NT2/D1 (cell line): ENCODE measurements around the gene GGACT.

Experiments used
- SUZ12 ChIP-seq: IDR thresholded peaks from 2 replicates; pipeline ENCODE4 v1.6.1; 2011; ENCODE audit not compliant: insufficient read length, insufficient read depth; ENCODE audit errors: extremely low read depth
- YY1 ChIP-seq: IDR thresholded peaks from 2 replicates; pipeline ENCODE4 v1.6.1; 2011; ENCODE audit not compliant: insufficient read length, insufficient read depth
- ZNF274 ChIP-seq: IDR thresholded peaks from 2 replicates; pipeline ENCODE4 v1.6.1; 2011; ENCODE audit warnings: mild to moderate bottlenecking, low read depth, low read length

DNA sequence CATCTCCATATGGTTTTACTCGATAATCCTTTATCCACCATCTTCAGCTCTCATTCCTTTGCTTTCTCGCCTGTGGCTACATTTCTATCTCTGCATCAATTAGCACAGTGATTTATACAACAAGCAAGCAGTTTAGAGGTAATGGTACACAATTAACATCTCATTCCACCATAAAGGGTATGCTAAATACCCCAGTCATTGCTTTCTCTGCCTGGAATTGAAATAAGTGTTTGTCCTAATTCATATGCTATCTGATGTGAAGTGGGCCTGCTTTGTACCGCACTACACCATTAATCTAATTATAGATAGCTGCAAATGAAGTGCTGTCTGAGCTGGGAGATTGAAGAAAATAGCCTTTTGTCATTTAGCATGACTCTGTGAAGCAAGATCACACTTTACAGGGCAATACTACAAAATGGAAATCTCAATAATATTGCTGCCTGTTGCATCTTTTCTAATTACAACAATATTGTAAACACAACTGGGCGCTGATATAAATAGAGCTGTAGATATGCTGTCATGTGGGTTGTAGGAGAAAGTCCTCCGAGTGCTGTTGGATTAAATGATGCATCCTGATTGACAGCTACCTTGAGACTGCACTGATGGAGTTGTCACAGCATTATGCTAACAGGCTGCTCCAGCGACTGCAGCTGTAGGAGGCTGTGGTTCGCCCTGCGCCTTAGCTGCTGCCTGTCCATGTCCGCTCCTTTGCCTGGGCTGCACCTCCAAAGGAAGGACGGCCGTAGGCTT lies 78.2 kb downstream of the GGACT start:
- no peak for TF ChIP-seq YY1
- no peak for TF ChIP-seq SUZ12
- no peak for TF ChIP-seq ZNF274
